PFSK-1 (cell line): ENCODE data around the gene BCAR3.

ENCODE experiments used
- FOXP2 ChIP-seq: optimal IDR thresholded peaks from 2 replicates; pipeline ENCODE3; 2011; ENCODE audit warnings: borderline replicate concordance, control low read depth, inconsistent platforms; ENCODE audit not compliant: insufficient read depth; ENCODE audit errors: extremely low read length, extremely low read depth
- POLR2AphosphoS5 ChIP-seq: IDR thresholded peaks from 2 replicates; pipeline ENCODE4 v1.6.1; 2012; ENCODE audit warnings: low read depth, mild to moderate bottlenecking, control low read depth, low read length, moderate library complexity
- SIN3A ChIP-seq: IDR thresholded peaks from 2 replicates; pipeline ENCODE4 v1.6.1; 2012; ENCODE audit warnings: mild to moderate bottlenecking, low read length, moderate library complexity, borderline replicate concordance; ENCODE audit not compliant: insufficient read depth
- TAF1 ChIP-seq: IDR thresholded peaks from 2 replicates; pipeline ENCODE4 v1.6.1; 2012; ENCODE audit warnings: low read length, control low read depth, borderline replicate concordance; ENCODE audit not compliant: insufficient read depth
- TF ChIP-seq, protein P1 (sequence below), 2 experiments: IDR thresholded peaks; 2 replicates each; pipeline versions ENCODE4 v1.6.1 to v1.8.0; 2011 to 2012; ENCODE audit warnings: low read depth in 2 of 2, low read length in 2 of 2, control low read depth in 1 of 2, inconsistent platforms in 1 of 2, mild to moderate bottlenecking in 1 of 2, moderate library complexity in 1 of 2; ENCODE audit not compliant: insufficient read depth in 1 of 2

Gene BCAR3

GRCh38 chr1:93559695-93560094 is 121.9 kb downstream of the BCAR3 start:
- TF ChIP-seq POLR2AphosphoS5, result peak; percentile 54
- no peak for TF ChIP-seq TAF1
- no peak for TF ChIP-seq FOXP2
- TF ChIP-seq SIN3A, result no peak
- TF ChIP-seq, protein P1, sequence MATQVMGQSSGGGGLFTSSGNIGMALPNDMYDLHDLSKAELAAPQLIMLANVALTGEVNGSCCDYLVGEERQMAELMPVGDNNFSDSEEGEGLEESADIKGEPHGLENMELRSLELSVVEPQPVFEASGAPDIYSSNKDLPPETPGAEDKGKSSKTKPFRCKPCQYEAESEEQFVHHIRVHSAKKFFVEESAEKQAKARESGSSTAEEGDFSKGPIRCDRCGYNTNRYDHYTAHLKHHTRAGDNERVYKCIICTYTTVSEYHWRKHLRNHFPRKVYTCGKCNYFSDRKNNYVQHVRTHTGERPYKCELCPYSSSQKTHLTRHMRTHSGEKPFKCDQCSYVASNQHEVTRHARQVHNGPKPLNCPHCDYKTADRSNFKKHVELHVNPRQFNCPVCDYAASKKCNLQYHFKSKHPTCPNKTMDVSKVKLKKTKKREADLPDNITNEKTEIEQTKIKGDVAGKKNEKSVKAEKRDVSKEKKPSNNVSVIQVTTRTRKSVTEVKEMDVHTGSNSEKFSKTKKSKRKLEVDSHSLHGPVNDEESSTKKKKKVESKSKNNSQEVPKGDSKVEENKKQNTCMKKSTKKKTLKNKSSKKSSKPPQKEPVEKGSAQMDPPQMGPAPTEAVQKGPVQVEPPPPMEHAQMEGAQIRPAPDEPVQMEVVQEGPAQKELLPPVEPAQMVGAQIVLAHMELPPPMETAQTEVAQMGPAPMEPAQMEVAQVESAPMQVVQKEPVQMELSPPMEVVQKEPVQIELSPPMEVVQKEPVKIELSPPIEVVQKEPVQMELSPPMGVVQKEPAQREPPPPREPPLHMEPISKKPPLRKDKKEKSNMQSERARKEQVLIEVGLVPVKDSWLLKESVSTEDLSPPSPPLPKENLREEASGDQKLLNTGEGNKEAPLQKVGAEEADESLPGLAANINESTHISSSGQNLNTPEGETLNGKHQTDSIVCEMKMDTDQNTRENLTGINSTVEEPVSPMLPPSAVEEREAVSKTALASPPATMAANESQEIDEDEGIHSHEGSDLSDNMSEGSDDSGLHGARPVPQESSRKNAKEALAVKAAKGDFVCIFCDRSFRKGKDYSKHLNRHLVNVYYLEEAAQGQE (IDR thresholded peaks at IDR 0.05; ENCODE audit: insufficient read depth in 1 of 2, low read depth in 2 of 2, low read length in 2 of 2), result no peak

DNA sequence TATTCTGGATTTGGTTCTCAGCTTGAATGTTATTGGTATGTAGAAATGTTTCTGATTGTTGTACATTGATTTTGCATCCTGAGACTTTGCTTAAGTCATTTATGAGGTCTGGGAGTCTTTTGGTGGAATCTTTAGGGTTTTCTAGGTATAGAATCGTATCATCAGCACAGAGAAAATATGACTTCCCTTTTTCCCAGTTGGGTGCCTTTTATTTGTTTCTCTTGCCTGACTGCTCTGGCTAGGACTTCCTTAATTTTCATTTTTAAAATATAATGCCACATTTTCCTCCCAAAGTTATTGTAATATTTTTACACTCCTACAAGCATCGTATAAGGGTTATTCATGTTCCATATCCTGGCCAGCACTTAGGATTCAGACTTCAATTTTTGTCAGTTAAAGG is 122.6 kb downstream of the BCAR3 start:
- TF ChIP-seq, protein P1 (IDR thresholded peaks at IDR 0.05; ENCODE audit: insufficient read depth in 1 of 2, low read depth in 2 of 2, low read length in 2 of 2), result no peak
- TF ChIP-seq TAF1, result no peak

DNA sequence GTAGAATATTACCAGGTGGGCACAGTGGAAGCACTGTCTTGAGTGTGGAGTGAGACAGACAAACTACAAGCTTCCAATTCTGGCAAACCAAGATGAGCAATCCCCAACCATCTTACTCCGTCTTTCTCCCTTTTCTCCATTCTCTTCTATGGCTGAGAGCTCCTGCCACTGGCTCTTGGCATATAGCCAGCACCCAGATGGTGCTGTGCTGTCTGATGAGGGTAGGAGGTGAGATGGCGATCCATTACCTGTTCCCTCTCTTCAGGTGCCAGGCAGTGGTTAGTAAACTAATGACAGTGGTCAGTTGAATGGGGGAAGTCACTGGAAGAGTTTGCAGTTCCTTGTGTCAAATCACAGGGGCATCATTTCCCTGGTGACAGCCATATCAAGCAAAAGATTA is 125.3 kb downstream of the BCAR3 start:
- TF ChIP-seq FOXP2, result no peak
- TF ChIP-seq, protein P1 (IDR thresholded peaks at IDR 0.05; ENCODE audit: insufficient read depth in 1 of 2, low read depth in 2 of 2, low read length in 2 of 2), result no peak
- TF ChIP-seq TAF1, result no peak
- no peak for TF ChIP-seq SIN3A

DNA sequence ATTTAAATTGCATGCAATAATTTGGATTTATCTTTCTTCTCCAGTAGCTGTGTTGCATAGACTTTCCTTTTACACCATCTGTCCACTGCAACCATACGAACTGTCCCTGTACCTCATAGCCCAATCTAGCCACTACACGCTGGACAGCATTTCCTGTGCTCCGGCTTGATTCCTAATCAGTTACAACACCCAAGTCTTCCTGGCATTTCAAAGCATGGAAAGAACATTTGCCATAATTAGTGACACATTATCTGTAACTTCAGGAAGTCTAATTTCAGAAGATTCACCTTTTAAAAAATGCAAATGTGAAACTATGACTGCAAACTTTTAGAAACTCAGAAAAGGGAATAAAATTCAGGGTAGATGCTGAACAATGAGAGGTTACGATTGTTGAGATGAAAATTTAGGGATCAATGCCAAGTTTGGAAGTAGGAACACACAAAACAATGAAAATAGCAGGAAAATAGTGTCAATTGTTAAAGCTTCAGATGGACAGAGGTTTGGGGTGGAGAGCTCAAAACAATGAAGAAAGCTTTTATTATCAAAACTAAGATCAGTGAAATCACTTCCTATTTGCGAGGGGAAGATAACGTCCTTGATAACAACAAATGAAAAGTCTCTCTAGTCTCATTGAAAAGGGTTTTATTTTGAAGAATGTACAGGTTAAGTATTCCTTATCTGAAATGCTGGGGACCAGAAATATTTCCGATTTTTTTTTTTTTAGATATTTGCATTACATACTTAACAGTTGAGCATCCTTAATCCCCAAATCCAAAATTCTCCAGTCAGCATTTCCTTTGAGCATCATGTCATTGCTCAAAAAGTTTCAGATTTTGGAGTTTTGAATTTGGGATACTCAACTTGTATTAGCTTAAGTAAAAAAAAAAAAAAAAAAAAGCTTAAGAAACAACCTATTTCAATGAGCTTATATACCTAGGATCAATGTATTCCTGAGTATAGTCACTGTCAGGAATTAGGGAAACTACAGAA is 126.5 kb downstream of the BCAR3 start:
- TF ChIP-seq, protein P1 (IDR thresholded peaks at IDR 0.05; ENCODE audit: insufficient read depth in 1 of 2, low read depth in 2 of 2, low read length in 2 of 2), result peak; percentile 67 to 86; a peak in 3 of 4 replicates
- no peak for TF ChIP-seq SIN3A
